HG03342 (cell line): ENCODE measurements around the gene CYP4F8.
"Not testable (repeated sequence)": the region's sequence is repeated elsewhere in the genome, so short reads cannot be mapped to it uniquely, and the experiment has no call there.

Source experiments
- ATAC-seq: cut with Tn5 transposase; IDR thresholded peaks from one replicate; pipeline ENCODE4 v1.9.1; 2021; ENCODE audit warnings: mild to moderate bottlenecking, moderate library complexity; ENCODE audit not compliant: unreplicated experiment

CYP4F8 gene

DNA sequence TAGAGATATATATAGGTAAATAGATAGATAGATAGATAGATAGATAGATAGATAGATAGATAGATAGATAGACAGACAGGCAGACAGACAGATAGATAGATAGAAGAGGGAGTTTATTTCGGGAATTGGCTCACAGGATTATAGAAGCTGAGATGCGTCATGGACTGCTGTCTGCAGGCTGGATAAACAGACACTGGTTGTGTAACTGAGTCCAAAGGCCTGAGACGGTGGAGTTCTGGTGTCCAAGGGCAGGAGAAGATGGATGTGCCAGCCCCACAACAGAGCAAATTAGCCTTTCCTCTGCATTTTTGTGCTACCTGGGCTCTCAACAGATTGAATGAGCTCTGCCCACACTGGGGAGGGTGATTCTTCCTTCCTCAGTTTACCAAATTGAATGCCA is 28.4 kb downstream of the CYP4F8 start:
- ATAC-seq = no peak

- ATAC-seq = no peak
Measured at GRCh38 chr19:15644066-15644741, 29.2 kb downstream of the CYP4F8 start.

- ATAC-seq = no peak
Measured at GRCh38 chr19:15644816-15645215, 29.8 kb downstream of the CYP4F8 start.

- no peak for ATAC-seq
Measured at GRCh38 chr19:15649526-15649925, 34.5 kb downstream of the CYP4F8 start.

DNA sequence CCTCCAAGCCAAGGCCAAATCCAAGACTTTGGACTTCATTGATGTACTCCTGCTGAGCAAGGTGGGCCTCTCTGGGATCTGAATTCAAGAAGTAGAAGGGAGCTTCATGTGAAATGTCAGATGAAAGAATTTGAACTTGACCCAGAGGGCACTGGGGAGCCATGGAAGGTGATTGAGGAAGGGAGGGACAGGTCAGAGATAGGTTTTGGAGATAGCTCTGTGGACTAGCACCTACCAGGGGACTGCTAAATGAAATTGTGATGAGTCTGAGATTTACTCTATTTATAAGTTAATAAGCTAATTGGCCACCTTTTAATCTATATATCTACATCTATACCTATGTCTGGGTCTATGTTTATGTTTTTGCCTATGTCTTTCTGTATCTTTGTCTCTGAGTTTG is 35.1 kb downstream of the CYP4F8 start:
- not testable (repeated sequence) for ATAC-seq

GRCh38 chr19:15651791-15652190 is 36.8 kb downstream of the CYP4F8 start:
- no peak for ATAC-seq

DNA sequence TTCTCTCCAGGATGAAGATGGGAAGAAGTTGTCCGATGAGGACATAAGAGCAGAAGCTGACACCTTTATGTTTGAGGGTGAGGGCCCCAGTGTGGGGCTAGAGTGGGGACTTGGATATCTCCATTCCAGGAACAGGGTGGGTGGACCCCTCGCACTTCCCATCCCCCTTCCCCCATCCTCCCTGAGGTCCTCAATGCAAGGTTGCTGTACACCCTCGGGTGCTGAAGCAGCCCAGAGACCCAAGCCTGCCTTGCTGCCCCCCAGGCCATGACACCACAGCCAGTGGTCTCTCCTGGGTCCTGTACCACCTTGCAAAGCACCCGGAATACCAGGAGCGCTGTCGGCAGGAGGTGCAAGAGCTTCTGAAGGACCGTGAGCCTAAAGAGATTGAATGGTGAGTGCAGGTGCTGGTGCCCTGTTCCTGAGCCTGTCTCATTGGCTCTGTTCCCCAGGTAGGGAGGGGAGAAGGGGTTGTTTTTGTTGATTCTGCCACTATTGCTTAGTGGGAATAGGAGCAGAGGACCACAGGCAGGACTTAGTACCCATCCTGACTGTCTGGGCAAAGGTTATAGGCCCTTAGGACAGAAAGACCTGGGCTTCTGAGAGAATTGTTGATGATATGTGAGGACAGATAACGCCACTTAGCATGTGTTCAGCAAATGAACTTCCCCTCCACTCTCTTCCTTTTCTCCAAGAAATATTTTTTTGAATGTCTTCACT is 37.7 kb downstream of the CYP4F8 start:
- ATAC-seq = no peak

DNA sequence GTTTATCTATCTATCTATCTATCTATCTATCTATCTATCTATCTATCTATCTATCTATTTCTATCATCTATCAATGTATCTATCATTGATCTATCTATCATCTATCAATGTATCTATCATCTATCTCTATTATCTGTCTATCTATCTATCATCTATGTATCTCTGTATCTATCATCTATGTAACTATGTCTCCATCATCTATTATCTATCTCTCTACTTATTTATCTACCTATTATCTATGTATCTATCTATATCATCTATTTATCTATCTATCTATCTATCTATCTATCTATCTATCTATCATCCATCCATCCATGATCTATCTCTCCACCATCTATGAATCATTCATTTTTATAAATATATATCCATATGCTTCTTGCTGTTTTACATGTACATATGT is 41.4 kb downstream of the CYP4F8 start:
- ATAC-seq = no peak

GRCh38 chr19:15663247-15663646 is 48.2 kb downstream of the CYP4F8 start:
- no peak for ATAC-seq

- ATAC-seq = no peak
Measured at GRCh38 chr19:15666186-15666585, 51.2 kb downstream of the CYP4F8 start.

GRCh38 chr19:15666883-15667282 is 51.9 kb downstream of the CYP4F8 start:
- ATAC-seq = no peak

- ATAC-seq = no peak
Measured at GRCh38 chr19:15669440-15669839, 54.4 kb downstream of the CYP4F8 start.

GRCh38 chr19:15669891-15670290 is 54.9 kb downstream of the CYP4F8 start:
- no peak for ATAC-seq

GRCh38 chr19:15671237-15671821 is 56.3 kb downstream of the CYP4F8 start:
- no peak for ATAC-seq

DNA sequence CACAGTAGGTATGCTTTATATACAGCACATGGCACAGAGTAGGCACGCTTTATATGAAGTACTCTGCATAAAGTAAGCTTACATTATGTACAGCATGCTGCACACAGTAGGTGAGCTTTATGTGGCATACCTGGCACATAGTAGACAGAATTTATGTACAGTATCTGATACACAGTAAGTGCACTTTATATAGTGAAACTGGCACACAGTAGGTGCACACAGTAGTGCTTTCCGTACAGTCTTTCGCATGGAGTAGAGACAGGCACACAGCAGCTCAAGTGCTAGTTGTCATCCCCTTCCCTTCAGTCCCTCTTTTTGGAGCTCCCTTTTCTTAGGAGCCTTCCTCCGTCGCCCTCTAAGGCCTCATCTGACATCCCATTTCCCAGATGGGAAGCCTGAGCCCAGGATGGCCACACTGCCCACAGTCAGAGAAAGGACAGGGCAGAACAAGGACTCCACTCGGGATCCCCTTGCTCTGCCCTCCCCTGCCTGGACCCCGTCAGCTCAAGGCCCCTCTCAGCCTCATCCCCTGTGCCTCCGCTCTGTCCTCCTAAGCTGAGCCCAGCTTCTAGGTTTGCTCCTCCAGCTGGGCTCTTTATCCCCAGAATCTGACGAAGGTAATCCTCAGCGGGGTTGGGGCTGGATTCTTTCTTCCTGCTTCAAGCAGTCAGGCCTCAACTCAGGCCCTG is 57.0 kb downstream of the CYP4F8 start:
- no peak for ATAC-seq

GRCh38 chr19:15672580-15673175 is 57.7 kb downstream of the CYP4F8 start, which contains the start of gene CYP4F12:
Gene CYP4F12, plus strand, starts transcription at chr19:15673087. Its CDS starts 443 bp downstream, at chr19:15673530.
- ATAC-seq = no peak

DNA sequence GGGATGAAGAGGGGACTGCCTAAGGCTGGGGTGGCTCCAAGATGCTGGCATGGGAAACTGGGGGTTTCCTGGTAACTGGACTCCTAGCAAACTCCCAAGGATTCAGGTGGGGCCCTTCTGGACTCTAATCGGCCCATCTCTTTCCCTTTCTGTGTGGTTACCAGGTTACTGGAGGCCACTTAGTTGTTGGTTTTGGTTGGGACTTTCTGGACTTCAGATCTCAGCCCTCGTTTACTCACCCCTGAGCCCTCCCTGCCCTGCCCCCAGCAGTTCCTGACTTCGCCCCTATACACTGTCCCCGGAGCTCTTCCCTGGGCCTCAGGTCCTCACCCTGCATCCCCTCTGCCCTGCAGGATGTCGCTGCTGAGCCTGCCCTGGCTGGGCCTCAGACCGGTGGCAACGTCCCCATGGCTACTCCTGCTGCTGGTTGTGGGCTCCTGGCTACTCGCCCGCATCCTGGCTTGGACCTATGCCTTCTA is 58.2 kb downstream of the CYP4F8 start:
- no peak for ATAC-seq

DNA sequence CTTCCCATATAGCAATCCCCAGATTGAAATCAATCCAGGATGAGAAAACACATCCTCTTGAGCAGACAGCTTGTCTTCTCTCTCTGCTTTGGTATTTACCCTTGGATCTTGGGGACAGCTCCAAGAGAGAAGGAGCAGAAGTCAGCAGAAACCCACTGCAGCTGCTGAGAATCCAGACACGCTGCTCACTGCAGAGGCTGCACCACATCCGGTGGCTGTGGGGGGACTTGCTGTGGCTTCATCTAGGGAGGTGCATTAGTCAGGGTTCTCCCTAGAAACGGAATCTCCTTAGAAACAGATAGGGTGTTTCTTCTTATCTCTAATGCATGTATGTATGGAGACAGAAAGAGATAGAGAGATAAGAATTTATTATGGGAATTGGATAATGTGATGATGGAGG is 60.5 kb downstream of the CYP4F8 start:
- ATAC-seq = no peak

DNA sequence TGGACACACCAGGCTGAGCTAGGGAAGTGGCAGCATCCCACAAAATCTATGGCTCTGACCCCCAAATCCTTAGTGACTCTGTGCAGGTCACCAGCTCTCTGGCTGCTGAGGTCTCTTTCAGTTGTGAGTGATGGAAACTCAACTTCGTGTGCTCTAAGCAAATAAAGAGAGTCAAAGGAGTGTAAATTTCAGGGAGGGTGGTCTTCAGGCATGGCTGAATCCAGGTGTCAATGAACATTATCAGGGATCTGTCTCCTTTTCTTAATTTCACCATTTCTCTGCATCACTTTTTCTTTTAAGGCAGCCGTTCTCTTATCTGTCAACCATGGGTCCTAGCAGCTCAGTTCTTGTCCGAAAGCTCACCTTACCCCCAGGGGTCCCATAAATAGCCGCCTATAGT is 64.1 kb downstream of the CYP4F8 start:
- ATAC-seq = no peak

- ATAC-seq = not testable (repeated sequence)
Measured at GRCh38 chr19:15679865-15680264, 64.8 kb downstream of the CYP4F8 start.
